Measurements from ENCODE around the gene ISOC2. TPM values are rescaled to one million over a fixed set of nuclear protein-coding genes. Genes with fewer than 3 reads are reported as not detected.

Gene ISOC2
- total and polyA plus RNA-seq, 3 experiments from 2014 or later, result 32.0 to 38.8 (median 33.7) TPM

DNA sequence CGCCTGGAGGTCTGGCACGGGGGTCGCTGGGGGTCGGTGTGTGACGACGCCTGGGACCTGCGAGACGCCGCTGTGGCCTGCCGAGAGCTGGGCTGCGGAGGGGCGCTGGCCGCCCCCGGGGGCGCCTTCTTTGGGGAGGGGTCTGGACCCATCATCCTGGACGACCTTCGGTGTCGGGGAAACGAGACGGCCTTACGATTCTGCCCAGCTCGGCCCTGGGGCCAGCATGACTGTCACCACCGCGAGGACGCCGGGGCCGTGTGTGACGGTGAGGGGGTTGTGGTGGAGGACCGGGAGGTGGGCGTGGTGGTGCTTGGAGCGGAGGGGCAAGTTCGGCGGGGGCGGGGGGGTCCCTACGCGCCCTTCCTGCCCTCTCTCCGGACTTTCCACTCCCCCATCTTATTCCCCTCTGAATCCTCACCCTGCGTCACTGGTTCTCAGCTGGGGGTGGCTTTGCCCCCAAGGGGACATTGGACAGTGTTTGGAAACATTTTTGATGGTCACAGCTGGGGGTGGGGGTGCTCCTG lies 32.3 kb upstream of the ISOC2 start:
- Mint-ChIP-seq H3K4me1 (no peaks in the 10 kb centered on the region), H3K36me3 (no peaks in the 10 kb centered on the region), H3K4me3 (peak overlapping the region in 1 of 7 donors; percentile 53), H3K27ac (no peak overlapping the region), H3K9me3 (no peaks in the 10 kb centered on the region), H3K27me3 (peaks cover 5 to 12% of the 10 kb centered on the region in 2 donors)
- POLR2A ChIA-PET, result no interaction called here
- CTCF ChIA-PET, result interaction anchor here (0.5 to 2.2 kb wide), 3 partner anchors 10 to 291 kb away, joined by 3 to 12 read pairs (median 4); no protein-coding TSS in a partner anchor
- Histone ChIP-seq H3K4me1 (ENCODE audit: insufficient read depth, low read length) (no peaks in the 10 kb centered on the region), H3K36me3 (ENCODE audit: insufficient read depth, low read length) (no peaks in the 10 kb centered on the region), H3K27me3 (ENCODE audit: insufficient read depth, low read length, poor library complexity, severe bottlenecking) (no peaks in the 10 kb centered on the region), H3K4me3 (ENCODE audit: low read length) (no peak overlapping the region), H3K27ac (ENCODE audit: low read depth, low read length) (no peak overlapping the region), H3K9me3 (ENCODE audit: low read length) (no peaks in the 10 kb centered on the region)
- no peak for DNase-seq

DNA sequence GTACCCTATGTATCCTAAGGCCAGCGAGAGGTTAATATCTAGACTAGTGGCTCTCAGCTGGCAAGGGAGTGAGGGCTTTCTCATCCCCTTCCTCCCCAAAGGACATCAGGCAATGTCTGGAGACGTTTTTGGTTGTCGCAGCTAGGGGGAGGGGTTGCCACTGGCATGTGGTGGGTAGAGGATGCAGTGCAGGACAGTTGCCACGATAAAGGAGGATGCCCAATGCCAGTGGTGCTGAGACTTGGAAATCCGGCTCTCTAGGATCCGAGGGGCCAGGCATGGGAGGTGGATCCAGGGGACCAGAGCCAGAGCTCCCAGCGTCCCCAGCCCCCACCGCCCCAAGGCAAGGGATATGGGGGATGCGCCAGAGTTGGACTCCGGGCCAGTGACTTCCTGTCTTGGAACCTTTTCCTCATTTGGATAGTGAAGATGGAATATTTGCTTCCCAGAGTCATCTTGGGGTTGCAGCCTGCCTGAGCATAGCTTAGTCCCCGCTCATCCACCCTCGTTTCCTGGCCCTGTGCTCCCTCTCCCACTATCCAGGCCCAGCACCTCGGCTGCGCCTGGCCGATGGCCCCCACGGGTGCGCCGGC lies 31.7 kb upstream of the ISOC2 start:
- POLR2A ChIA-PET, result no interaction called here
- H3K27ac ChIP-seq (ENCODE audit: low read depth, low read length), result no peak overlapping the region
- no peaks in the 10 kb centered on the region for H3K36me3 Mint-ChIP-seq

DNA sequence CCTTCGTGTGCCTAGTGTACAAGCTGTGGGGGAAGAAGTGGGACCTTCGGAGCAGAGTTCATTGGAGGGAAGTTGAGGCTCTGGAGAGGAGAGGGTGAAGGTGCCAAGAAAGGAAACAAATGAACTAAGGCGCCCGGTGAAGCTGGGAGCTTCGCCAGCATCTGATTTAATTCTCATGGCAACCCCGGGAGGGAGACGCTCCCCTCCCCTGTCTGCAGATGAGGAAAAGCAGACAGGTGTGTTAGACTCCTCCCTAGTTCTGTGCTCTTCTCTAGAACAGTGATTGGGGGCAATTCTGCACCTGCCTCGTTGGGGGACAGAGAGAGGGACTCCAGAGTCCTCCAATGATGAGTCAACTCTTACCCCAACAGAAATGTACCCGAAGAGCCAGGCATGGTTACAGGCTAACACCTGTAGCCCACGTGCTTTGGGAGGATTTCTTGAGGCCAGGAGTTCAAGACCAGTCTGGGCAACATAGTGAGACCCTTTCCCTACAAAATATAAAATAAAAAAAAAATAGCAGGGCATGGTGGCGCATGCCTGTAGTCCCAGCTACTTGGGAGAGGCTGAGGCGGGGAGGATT lies 31.0 kb upstream of the ISOC2 start:
- H3K4me3 Mint-ChIP-seq, result no peak overlapping the region
- no peaks in the 10 kb centered on the region for H3K9me3 ChIP-seq (ENCODE audit: low read length)
- H3K36me3 ChIP-seq (ENCODE audit: insufficient read depth, low read length), result no peaks in the 10 kb centered on the region
- H3K27ac ChIP-seq (ENCODE audit: low read depth, low read length), result no peak overlapping the region
- no peak overlapping the region for H3K27ac Mint-ChIP-seq
- DNase-seq, result no peak
- no peaks in the 10 kb centered on the region for H3K27me3 ChIP-seq (ENCODE audit: insufficient read depth, low read length, poor library complexity, severe bottlenecking)
- ChIA-PET CTCF (interaction anchor here (1.2 to 1.7 kb wide), 2 partner anchors 11 to 25 kb away, joined by 4 read pairs; no protein-coding TSS in a partner anchor), POLR2A (interaction anchor here (0.5 kb wide), 1 partner anchor 15 kb away, joined by 7 read pairs; no protein-coding TSS in a partner anchor)
- peaks cover 0 to 3% (median 0%) of the 10 kb centered on the region in 3 donors for H3K4me1 Mint-ChIP-seq
- H3K36me3 Mint-ChIP-seq, result no peaks in the 10 kb centered on the region
- H3K9me3 Mint-ChIP-seq, result no peaks in the 10 kb centered on the region
- H3K4me1 ChIP-seq (ENCODE audit: insufficient read depth, low read length), result no peaks in the 10 kb centered on the region
- H3K4me3 ChIP-seq (ENCODE audit: low read length), result no peak overlapping the region
- H3K27me3 Mint-ChIP-seq, result peaks cover 5 to 12% of the 10 kb centered on the region in 2 donors

More for the DNA sequence above, 31.7 kb upstream of the ISOC2 start:
- Histone ChIP-seq H3K4me1 (ENCODE audit: insufficient read depth, low read length) (no peaks in the 10 kb centered on the region), H3K9me3 (ENCODE audit: low read length) (no peaks in the 10 kb centered on the region), H3K4me3 (ENCODE audit: low read length) (no peak overlapping the region), H3K36me3 (ENCODE audit: insufficient read depth, low read length) (no peaks in the 10 kb centered on the region), H3K27me3 (ENCODE audit: insufficient read depth, low read length, poor library complexity, severe bottlenecking) (no peaks in the 10 kb centered on the region)
- no peak overlapping the region for H3K27ac Mint-ChIP-seq
- H3K27me3 Mint-ChIP-seq, result peaks cover 5 to 12% of the 10 kb centered on the region in 2 donors
- no peak overlapping the region for H3K4me3 Mint-ChIP-seq
- CTCF ChIA-PET, result interaction anchor here (1.2 to 1.7 kb wide), 2 partner anchors 11 to 26 kb away, joined by 4 read pairs; no protein-coding TSS in a partner anchor
- no peaks in the 10 kb centered on the region for H3K4me1 Mint-ChIP-seq
- H3K9me3 Mint-ChIP-seq, result no peaks in the 10 kb centered on the region
- no peak for DNase-seq

DNA sequence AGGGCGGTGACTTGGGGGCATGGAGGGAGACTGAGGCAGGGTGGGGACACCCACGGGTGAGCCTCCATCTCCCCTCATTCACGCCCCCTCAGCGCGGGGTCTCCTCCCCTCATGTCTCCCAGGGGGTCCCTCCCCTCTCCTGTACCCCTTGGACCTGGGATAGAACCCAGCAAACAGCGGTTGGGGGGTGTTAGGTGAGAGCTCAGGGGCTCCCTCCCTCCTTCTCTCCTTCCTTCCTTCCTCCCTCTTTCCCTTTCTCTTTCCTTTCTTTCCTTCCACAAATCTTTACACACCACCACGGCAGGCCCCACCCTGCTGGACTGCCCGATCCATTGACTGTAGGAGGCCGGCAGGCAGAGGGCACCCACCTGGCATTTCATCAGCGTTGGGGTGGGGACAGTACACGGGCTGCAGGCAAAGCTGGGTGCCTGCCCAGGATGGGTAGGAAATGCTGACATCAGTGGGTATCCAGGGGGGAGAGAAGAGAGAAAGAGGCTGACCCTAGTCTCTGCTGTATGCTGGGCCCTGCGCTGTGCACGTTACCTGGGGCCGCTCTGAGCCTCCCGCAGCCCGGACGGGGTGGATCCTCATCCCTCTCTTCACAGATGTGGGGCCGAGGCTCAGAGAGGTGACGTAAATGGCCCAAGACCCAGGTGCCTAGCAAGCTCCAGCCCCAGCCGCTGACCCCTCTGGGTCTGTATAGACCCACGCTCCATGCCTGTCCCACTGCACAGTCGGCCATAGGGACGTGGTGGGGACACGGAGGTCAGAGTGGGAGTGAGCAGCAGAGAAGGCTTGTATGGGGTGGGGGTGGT lies 30.3 kb upstream of the ISOC2 start:
- Histone ChIP-seq H3K27me3 (ENCODE audit: insufficient read depth, low read length, poor library complexity, severe bottlenecking) (no peaks in the 10 kb centered on the region), H3K36me3 (ENCODE audit: insufficient read depth, low read length) (no peaks in the 10 kb centered on the region), H3K4me1 (ENCODE audit: insufficient read depth, low read length) (no peaks in the 10 kb centered on the region), H3K27ac (ENCODE audit: low read depth, low read length) (no peak overlapping the region), H3K4me3 (ENCODE audit: low read length) (no peak overlapping the region), H3K9me3 (ENCODE audit: low read length) (no peaks in the 10 kb centered on the region)
- ChIA-PET CTCF (interaction anchor here (1.5 kb wide), 1 partner anchor 12 kb away, joined by 5 read pairs; no protein-coding TSS in a partner anchor), POLR2A (interaction anchor here (0.5 kb wide), 1 partner anchor 15 kb away, joined by 7 read pairs; no protein-coding TSS in a partner anchor)
- peak overlapping the region in 1 of 8 donors; percentile 56 for H3K27ac Mint-ChIP-seq
- no peak for DNase-seq
- peaks cover 5 to 12% of the 10 kb centered on the region in 2 donors for H3K27me3 Mint-ChIP-seq
- no peaks in the 10 kb centered on the region for H3K36me3 Mint-ChIP-seq
- H3K4me3 Mint-ChIP-seq, result no peak overlapping the region
- peaks cover 0 to 9% (median 0%) of the 10 kb centered on the region in 3 donors for H3K4me1 Mint-ChIP-seq
- H3K9me3 Mint-ChIP-seq, result no peaks in the 10 kb centered on the region

DNA sequence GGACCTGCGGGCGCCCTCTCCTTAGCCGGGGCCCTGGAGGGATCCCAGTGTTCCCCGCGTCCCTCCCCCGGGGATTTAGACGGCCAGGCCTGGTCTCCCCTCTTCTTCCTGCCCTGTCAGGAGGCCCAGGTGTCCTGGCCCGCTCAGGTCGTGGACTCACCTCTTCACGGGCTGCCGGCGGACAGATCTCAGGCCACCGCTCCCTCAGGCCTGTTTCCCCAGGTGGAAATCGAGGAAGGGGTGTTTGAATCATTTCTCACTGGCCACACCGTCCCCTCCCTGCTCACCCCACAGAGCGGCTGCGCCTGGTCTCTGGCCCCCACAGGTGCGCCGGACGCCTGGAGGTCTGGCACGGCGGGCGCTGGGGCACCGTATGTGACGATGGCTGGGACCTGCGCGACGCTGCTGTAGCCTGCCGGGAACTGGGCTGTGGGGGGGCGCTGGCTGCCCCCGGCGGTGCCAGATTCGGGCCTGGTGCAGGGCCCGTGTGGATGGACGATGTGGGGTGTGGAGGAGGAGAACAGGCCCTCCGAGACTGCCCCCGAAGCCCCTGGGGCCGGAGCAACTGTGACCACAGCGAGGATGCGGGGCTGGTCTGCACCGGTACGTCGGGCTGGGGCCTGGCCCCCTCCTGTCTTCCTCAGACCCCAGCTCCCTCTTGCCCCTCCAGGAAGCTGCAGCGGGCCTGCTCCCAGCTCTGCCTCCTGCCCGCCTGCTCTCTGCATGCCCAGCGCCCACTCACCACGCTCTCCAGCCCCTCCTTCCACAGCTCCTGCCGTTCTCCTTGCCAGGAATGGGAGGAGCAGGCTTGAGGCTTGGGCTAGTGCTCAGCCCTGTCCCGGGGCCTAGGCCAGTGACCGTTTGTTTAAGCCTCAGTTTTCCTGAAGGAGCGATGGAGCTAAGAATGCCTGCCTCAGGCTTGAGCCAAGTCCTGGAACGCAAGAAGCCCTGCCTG lies 29.3 kb upstream of the ISOC2 start:
- H3K4me1 Mint-ChIP-seq, result peaks cover 3 to 14% (median 5%) of the 10 kb centered on the region in 3 donors
- no peaks in the 10 kb centered on the region for H3K36me3 ChIP-seq (ENCODE audit: insufficient read depth, low read length)
- DNase-seq, result no peak
- no peak overlapping the region for H3K27ac Mint-ChIP-seq
- H3K27me3 Mint-ChIP-seq, result peaks cover 3 to 12% of the 10 kb centered on the region in 2 donors
- H3K27me3 ChIP-seq (ENCODE audit: insufficient read depth, low read length, poor library complexity, severe bottlenecking), result no peaks in the 10 kb centered on the region
- no peaks in the 10 kb centered on the region for H3K4me1 ChIP-seq (ENCODE audit: insufficient read depth, low read length)
- CTCF ChIA-PET, result interaction anchor here (1.5 kb wide), 1 partner anchor 13 kb away, joined by 5 read pairs; no protein-coding TSS in a partner anchor
- POLR2A ChIA-PET, result no interaction called here
- H3K36me3 Mint-ChIP-seq, result peaks cover 0 to 1% (median 0%) of the 10 kb centered on the region in 3 donors
- no peaks in the 10 kb centered on the region for H3K9me3 Mint-ChIP-seq
- H3K9me3 ChIP-seq (ENCODE audit: low read length), result no peaks in the 10 kb centered on the region
- H3K4me3 Mint-ChIP-seq, result no peak overlapping the region
- no peak overlapping the region for H3K27ac ChIP-seq (ENCODE audit: low read depth, low read length)
- no peak overlapping the region for H3K4me3 ChIP-seq (ENCODE audit: low read length)

DNA sequence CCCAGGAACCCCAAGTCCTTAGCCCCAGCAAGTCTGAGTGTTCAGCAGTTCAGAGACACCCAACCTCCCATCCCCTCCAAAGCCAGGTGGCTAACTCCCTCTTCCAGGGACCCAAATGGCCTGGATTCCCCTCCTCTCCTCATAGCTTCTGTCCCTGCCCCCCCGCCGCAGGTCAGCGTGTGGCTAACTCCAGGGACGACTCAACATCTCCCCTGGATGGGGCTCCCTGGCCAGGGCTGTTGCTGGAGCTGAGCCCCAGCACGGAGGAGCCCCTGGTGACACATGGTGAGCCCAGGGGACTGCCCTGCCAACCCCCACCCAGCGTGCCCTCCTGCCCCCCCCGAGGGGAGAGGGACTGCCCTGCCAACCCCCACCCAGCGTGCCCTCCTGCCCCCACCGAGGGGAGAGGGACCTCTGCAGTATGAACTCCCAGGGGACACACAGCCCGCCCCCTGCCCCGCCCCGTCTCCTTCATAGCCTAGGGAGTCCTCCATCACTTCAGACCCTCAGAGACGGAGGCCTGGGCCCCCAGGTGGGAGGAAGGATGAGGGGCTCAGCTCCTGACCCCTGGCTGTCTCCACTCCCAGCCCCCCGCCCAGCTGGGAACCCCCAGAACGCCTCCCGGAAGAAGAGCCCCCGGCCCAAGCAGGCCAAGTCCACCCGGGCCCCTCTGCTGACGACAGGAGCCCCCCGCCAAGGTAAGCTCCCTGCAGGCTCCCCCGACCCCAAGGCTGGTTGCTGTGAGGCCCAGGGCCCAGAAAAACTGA lies 28.5 kb upstream of the ISOC2 start:
- H3K27ac Mint-ChIP-seq, result no peak overlapping the region
- ChIA-PET POLR2A (no interaction called here), CTCF (interaction anchor here (0.7 kb wide), 1 partner anchor 14 kb away, joined by 3 read pairs; no protein-coding TSS in a partner anchor)
- no peaks in the 10 kb centered on the region for H3K27me3 ChIP-seq (ENCODE audit: insufficient read depth, low read length, poor library complexity, severe bottlenecking)
- H3K36me3 Mint-ChIP-seq, result peaks cover 0 to 1% (median 0%) of the 10 kb centered on the region in 3 donors
- H3K4me3 Mint-ChIP-seq, result no peak overlapping the region
- H3K27ac ChIP-seq (ENCODE audit: low read depth, low read length), result no peak overlapping the region
- no peaks in the 10 kb centered on the region for H3K36me3 ChIP-seq (ENCODE audit: insufficient read depth, low read length)
- H3K9me3 Mint-ChIP-seq, result no peaks in the 10 kb centered on the region
- H3K4me3 ChIP-seq (ENCODE audit: low read length), result no peak overlapping the region
- DNase-seq, result no peak
- H3K27me3 Mint-ChIP-seq, result peaks cover 3 to 12% of the 10 kb centered on the region in 2 donors
- H3K4me1 Mint-ChIP-seq, result peaks cover 5 to 20% (median 7%) of the 10 kb centered on the region in 3 donors
- no peaks in the 10 kb centered on the region for H3K4me1 ChIP-seq (ENCODE audit: insufficient read depth, low read length)
- no peaks in the 10 kb centered on the region for H3K9me3 ChIP-seq (ENCODE audit: low read length)
